ENCODE data around the gene SPTBN1.

DNA sequence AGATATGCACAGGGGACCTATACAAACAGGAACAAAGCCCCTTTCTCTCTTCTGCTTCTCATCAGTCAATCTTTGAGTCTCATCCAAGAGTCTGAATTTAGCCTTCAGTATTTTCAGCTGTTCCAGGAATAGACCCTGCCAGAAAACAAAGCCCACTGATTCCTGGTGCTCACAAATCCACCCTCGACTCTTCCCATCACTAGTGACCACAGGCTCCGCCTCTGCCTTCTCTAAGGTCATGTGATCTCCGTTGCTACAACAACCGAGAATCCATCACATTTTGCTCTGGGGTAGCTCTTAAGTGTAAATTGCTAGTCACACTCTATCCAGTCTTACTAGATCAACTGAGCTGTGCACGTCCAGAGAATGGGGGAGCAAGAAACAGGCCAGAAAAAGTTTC, 46.4 kb upstream of the SPTBN1 start:
- TF ChIP-seq, protein P1, sequence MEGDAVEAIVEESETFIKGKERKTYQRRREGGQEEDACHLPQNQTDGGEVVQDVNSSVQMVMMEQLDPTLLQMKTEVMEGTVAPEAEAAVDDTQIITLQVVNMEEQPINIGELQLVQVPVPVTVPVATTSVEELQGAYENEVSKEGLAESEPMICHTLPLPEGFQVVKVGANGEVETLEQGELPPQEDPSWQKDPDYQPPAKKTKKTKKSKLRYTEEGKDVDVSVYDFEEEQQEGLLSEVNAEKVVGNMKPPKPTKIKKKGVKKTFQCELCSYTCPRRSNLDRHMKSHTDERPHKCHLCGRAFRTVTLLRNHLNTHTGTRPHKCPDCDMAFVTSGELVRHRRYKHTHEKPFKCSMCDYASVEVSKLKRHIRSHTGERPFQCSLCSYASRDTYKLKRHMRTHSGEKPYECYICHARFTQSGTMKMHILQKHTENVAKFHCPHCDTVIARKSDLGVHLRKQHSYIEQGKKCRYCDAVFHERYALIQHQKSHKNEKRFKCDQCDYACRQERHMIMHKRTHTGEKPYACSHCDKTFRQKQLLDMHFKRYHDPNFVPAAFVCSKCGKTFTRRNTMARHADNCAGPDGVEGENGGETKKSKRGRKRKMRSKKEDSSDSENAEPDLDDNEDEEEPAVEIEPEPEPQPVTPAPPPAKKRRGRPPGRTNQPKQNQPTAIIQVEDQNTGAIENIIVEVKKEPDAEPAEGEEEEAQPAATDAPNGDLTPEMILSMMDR (IDR thresholded peaks at IDR 0.05; ENCODE audit: low read length): no peak
- TF ChIP-seq EZH2 (IDR thresholded peaks at IDR 0.05; ENCODE audit: borderline replicate concordance, low read length): no peak

Data from OCI-LY1 (cell line).